B cell (primary cell): ENCODE measurements around the gene PDXK.

Experiments used
- EZH2 ChIP-seq: IDR thresholded peaks from 2 replicates; pipeline ENCODE4 v1.6.1; 2012; ENCODE audit warnings: borderline replicate concordance, low read depth, mild to moderate bottlenecking, moderate library complexity, low read length; ENCODE audit not compliant: insufficient read depth, poor library complexity, severe bottlenecking
- TF ChIP-seq, protein P1 (sequence below): fragments of 200-600 bp; IDR thresholded peaks from one replicate; pipeline ENCODE4 v1.8.0; 2022; ENCODE audit warnings: antibody characterized with exemption, mild to moderate bottlenecking

DNA sequence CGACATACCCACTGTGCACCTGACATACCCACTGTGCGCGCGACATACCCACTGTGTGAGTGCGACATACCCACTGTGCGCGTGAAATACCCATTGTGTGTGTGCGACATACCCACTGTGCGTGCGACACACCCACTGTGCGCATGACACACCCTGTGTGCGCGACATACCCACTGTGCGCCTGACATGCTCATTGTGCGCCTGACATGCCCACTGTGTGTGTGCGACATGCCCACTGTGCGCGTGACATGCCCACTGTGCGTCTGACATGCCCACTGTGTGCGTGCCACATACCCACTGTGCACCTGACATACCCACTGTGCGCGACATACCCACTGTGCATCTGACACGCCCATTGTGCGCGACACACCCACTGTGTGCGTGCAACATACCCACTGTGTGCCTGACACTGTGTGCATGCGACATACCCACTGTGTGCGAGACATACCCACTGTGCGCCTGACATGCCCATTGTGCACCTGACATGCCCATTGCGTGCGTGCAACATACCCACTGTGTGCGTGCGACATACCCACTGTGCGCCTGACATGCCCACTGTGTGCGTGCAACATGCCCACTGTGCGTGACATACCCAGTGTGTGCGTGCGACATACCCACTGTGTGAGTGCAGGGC lies 68.0 kb downstream of the PDXK start:
- TF ChIP-seq, protein P1, sequence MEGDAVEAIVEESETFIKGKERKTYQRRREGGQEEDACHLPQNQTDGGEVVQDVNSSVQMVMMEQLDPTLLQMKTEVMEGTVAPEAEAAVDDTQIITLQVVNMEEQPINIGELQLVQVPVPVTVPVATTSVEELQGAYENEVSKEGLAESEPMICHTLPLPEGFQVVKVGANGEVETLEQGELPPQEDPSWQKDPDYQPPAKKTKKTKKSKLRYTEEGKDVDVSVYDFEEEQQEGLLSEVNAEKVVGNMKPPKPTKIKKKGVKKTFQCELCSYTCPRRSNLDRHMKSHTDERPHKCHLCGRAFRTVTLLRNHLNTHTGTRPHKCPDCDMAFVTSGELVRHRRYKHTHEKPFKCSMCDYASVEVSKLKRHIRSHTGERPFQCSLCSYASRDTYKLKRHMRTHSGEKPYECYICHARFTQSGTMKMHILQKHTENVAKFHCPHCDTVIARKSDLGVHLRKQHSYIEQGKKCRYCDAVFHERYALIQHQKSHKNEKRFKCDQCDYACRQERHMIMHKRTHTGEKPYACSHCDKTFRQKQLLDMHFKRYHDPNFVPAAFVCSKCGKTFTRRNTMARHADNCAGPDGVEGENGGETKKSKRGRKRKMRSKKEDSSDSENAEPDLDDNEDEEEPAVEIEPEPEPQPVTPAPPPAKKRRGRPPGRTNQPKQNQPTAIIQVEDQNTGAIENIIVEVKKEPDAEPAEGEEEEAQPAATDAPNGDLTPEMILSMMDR = no peak
- no peak for TF ChIP-seq EZH2
